ENCODE measurements around the gene DPEP2NB. TPM values are rescaled to one million over a fixed set of nuclear protein-coding genes. Genes with fewer than 3 reads are reported as not detected.

DPEP2NB gene
- total RNA-seq, 1 donor from 2014 or later, result not detected

DNA sequence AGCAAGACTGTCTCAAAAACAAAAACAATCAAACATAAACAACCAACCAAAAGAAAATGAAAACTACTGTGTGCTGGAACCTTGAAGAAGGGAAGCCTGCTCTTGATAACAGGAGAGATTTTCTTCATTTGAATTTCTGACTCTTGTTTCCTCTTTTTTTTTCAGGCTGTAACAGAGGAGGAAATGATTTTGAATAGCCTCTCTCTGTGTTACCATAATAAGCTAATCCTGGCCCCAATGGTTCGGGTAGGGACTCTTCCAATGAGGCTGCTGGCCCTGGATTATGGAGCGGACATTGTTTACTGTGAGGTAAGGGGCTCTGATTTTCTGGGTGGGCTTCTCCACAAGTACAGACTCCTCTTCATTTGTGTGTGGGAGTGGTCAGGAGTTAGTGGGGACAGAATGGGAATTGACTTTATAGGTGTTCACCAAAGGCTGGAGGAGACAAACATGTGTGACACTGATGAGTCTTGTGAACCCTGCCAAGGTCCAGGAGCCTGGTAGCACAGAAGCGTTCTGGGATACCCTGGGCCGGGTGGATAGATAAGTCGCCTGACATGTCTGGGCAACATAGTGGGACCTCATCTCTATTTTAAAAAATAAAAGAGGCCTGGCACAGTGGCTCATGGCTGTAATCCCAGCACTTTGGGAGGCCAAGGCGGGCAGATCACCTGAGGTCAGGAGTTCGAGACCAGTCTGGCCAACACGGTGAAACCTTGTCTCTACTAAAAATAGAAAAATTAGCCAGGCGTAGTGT lies 22.3 kb upstream of the DPEP2NB start:
- DNase-seq (ENCODE audit: low read depth) (no peak), FAIRE-seq (no peak)
- Histone ChIP-seq H3K27ac (ENCODE audit: low read depth, low read length) (no peak overlapping the region), H3K4me1 (ENCODE audit: insufficient read depth, low read length) (no peaks in the 10 kb centered on the region), H3K79me2 (ENCODE audit: insufficient read depth, low read length) (no peaks in the 10 kb centered on the region), H3K4me2 (ENCODE audit: low read length) (no peak overlapping the region), H3K36me3 (ENCODE audit: insufficient read depth, low read length) (no peaks in the 10 kb centered on the region), H3K9me3 (ENCODE audit: insufficient read depth, low read depth, low read length) (no peaks in the 10 kb centered on the region), H3K9ac (ENCODE audit: low read length) (no peak overlapping the region), H3K4me3 (ENCODE audit: insufficient read depth, low read depth, low read length) (no peak overlapping the region), H3K27me3 (ENCODE audit: insufficient read depth, low read length) (no peaks in the 10 kb centered on the region), H2AFZ (ENCODE audit: low read depth, low read length) (no peak overlapping the region), H4K20me1 (ENCODE audit: insufficient read depth, low read length) (peaks cover 11% of the 10 kb centered on the region)
- no peak overlapping the region for H3K27ac Mint-ChIP-seq (ENCODE audit: unreplicated experiment)
- H3K36me3 Mint-ChIP-seq (ENCODE audit: low read depth, unreplicated experiment), result peaks cover 2% of the 10 kb centered on the region
- no peaks in the 10 kb centered on the region for H3K27me3 Mint-ChIP-seq (ENCODE audit: low read depth, unreplicated experiment)
- TF ChIP-seq, protein P1, sequence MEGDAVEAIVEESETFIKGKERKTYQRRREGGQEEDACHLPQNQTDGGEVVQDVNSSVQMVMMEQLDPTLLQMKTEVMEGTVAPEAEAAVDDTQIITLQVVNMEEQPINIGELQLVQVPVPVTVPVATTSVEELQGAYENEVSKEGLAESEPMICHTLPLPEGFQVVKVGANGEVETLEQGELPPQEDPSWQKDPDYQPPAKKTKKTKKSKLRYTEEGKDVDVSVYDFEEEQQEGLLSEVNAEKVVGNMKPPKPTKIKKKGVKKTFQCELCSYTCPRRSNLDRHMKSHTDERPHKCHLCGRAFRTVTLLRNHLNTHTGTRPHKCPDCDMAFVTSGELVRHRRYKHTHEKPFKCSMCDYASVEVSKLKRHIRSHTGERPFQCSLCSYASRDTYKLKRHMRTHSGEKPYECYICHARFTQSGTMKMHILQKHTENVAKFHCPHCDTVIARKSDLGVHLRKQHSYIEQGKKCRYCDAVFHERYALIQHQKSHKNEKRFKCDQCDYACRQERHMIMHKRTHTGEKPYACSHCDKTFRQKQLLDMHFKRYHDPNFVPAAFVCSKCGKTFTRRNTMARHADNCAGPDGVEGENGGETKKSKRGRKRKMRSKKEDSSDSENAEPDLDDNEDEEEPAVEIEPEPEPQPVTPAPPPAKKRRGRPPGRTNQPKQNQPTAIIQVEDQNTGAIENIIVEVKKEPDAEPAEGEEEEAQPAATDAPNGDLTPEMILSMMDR (IDR thresholded peaks at IDR 0.05; ENCODE audit: insufficient read depth, low read depth, low read length), result no peak
- no peak for TF ChIP-seq EZH2 (IDR thresholded peaks at IDR 0.05; ENCODE audit: insufficient read depth, low read length)
- no peaks in the 10 kb centered on the region for H3K9me3 Mint-ChIP-seq (ENCODE audit: unreplicated experiment)
- no peaks in the 10 kb centered on the region for H3K4me1 Mint-ChIP-seq (ENCODE audit: low read depth, unreplicated experiment)
- no peak overlapping the region for H3K4me3 Mint-ChIP-seq (ENCODE audit: unreplicated experiment)

DNA sequence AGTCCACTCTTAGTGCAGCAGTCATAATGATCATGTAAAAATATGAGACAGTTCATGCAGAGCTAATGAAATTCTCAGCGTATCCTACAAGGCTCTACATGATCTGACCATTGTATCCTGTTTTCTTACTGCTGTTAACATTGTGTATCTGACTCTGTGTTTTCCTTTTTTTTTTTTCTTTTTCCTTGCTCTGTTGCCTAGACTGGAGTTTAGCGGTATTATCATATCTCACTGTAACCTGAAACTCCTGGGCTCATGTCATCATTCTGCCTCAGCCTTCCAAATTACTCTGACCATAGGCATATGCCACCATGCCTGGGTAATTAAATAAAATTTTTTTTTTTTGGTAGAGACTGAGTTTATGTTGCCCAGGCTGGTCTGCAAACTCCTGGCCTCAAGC lies 19.5 kb upstream of the DPEP2NB start:
- Mint-ChIP-seq H3K27me3 (ENCODE audit: low read depth, unreplicated experiment) (no peaks in the 10 kb centered on the region), H3K36me3 (ENCODE audit: low read depth, unreplicated experiment) (peaks cover 2% of the 10 kb centered on the region), H3K9me3 (ENCODE audit: unreplicated experiment) (no peaks in the 10 kb centered on the region), H3K4me1 (ENCODE audit: low read depth, unreplicated experiment) (no peaks in the 10 kb centered on the region), H3K27ac (ENCODE audit: unreplicated experiment) (no peak overlapping the region), H3K4me3 (ENCODE audit: unreplicated experiment) (no peak overlapping the region)
- Histone ChIP-seq H3K27me3 (ENCODE audit: insufficient read depth, low read length) (no peaks in the 10 kb centered on the region), H3K4me3 (ENCODE audit: insufficient read depth, low read depth, low read length) (no peak overlapping the region), H3K79me2 (ENCODE audit: insufficient read depth, low read length) (no peaks in the 10 kb centered on the region), H3K9me3 (ENCODE audit: insufficient read depth, low read depth, low read length) (no peaks in the 10 kb centered on the region), H3K9ac (ENCODE audit: low read length) (no peak overlapping the region), H3K4me2 (ENCODE audit: low read length) (no peak overlapping the region), H3K36me3 (ENCODE audit: insufficient read depth, low read length) (no peaks in the 10 kb centered on the region), H3K4me1 (ENCODE audit: insufficient read depth, low read length) (peaks cover 6% of the 10 kb centered on the region), H2AFZ (ENCODE audit: low read depth, low read length) (no peak overlapping the region), H4K20me1 (ENCODE audit: insufficient read depth, low read length) (peaks cover 1% of the 10 kb centered on the region), H3K27ac (ENCODE audit: low read depth, low read length) (no peak overlapping the region)
- DNase-seq (ENCODE audit: low read depth), result no peak
- TF ChIP-seq EZH2 (IDR thresholded peaks at IDR 0.05; ENCODE audit: insufficient read depth, low read length), result no peak
- TF ChIP-seq, protein P1 (IDR thresholded peaks at IDR 0.05; ENCODE audit: insufficient read depth, low read depth, low read length), result no peak
- FAIRE-seq, result no peak

DNA sequence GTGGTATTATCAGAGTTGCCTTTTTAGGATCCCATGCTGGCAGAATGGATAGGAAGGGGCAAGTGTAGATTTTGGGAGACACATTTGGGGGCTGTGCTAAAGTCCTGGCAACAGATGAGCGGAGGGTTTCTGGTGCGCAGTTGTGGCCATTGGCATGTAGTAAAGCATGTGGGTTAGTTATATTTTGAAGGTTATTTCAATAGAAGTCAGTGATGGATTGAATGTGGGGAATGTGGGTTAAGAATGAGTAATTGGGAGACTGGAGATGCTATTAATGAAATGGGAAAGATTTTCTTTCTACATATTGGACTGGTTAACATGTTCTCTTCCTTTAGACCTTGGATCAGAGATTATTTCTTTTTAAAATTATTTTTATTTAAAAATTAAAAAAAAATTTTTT lies 17.4 kb upstream of the DPEP2NB start:
- Histone ChIP-seq H3K27me3 (ENCODE audit: insufficient read depth, low read length) (no peaks in the 10 kb centered on the region), H2AFZ (ENCODE audit: low read depth, low read length) (no peak overlapping the region), H3K4me3 (ENCODE audit: insufficient read depth, low read depth, low read length) (no peak overlapping the region), H3K9me3 (ENCODE audit: insufficient read depth, low read depth, low read length) (no peaks in the 10 kb centered on the region), H3K79me2 (ENCODE audit: insufficient read depth, low read length) (no peaks in the 10 kb centered on the region), H3K4me2 (ENCODE audit: low read length) (no peak overlapping the region), H3K9ac (ENCODE audit: low read length) (no peak overlapping the region), H3K4me1 (ENCODE audit: insufficient read depth, low read length) (peaks cover 6% of the 10 kb centered on the region), H4K20me1 (ENCODE audit: insufficient read depth, low read length) (no peaks in the 10 kb centered on the region), H3K36me3 (ENCODE audit: insufficient read depth, low read length) (no peaks in the 10 kb centered on the region), H3K27ac (ENCODE audit: low read depth, low read length) (no peak overlapping the region)
- no peak overlapping the region for H3K27ac Mint-ChIP-seq (ENCODE audit: unreplicated experiment)
- DNase-seq (ENCODE audit: low read depth) (peak; percentile 48), FAIRE-seq (no peak)
- no peaks in the 10 kb centered on the region for H3K4me1 Mint-ChIP-seq (ENCODE audit: low read depth, unreplicated experiment)
- no peaks in the 10 kb centered on the region for H3K9me3 Mint-ChIP-seq (ENCODE audit: unreplicated experiment)
- H3K27me3 Mint-ChIP-seq (ENCODE audit: low read depth, unreplicated experiment), result no peaks in the 10 kb centered on the region
- peak overlapping the region; percentile 31 for H3K4me3 Mint-ChIP-seq (ENCODE audit: unreplicated experiment)
- peaks cover 2% of the 10 kb centered on the region for H3K36me3 Mint-ChIP-seq (ENCODE audit: low read depth, unreplicated experiment)
- TF ChIP-seq, protein P1 (IDR thresholded peaks at IDR 0.05; ENCODE audit: insufficient read depth, low read depth, low read length), result no peak
- no peak for TF ChIP-seq EZH2 (IDR thresholded peaks at IDR 0.05; ENCODE audit: insufficient read depth, low read length)
